ENCODE measurements around the gene COL6A1. TPM values are rescaled to one million over a fixed set of nuclear protein-coding genes. Genes with fewer than 3 reads are reported as not detected.

The COL6A1 gene
- total and polyA plus RNA-seq, 4 donors = 16.9 to 82.0 (median 35.7) TPM

DNA sequence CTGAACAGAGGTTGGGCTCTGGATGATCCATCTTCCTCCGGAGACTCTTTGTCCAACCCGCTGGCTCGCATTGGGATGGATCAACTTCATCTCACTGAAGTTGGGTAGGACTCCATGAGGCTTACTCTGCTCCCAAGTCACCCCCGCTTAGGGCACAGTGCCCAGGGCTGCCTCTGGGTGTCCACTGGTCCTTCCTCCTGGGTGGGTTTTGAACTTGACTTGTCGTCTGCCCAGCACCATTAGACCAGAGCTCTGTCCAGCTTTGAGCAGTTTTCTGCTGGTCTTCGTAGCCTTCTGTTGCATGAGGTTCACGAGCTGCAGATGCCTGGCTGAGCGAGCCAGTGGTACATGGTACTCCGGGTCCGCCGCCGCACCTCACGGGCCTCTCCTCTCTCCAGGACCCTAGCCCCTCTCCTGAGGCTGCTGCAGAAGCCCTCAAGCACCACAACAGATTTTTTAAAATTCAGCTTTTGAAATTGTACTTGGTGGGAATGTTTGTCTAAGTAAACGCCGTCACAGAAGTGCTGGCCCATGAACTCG is 33.8 kb upstream of the COL6A1 start:
- no peaks in the 10 kb centered on the region for H3K36me3 ChIP-seq (ENCODE audit: control insufficient read depth in 4 of 4, insufficient read depth in 3 of 4, low read depth in 1 of 4, low read length in 3 of 4)
- H3K4me1 ChIP-seq (ENCODE audit: control insufficient read depth in 4 of 4, insufficient read depth in 4 of 4, low read length in 3 of 4) = no peaks in the 10 kb centered on the region
- DNase-seq (ENCODE audit: low spot score) = no peak
- H3K27me3 ChIP-seq (ENCODE audit: control insufficient read depth in 4 of 4, insufficient read depth in 4 of 4, low read length in 3 of 4) = peaks cover 0 to 3% (median 2%) of the 10 kb centered on the region in 4 donors
- TF ChIP-seq TAF1 (conservative IDR thresholded peaks at IDR 0.05) (no peak), SP1 (IDR thresholded peaks at IDR 0.05) (no peak), FOXA1 (IDR thresholded peaks at IDR 0.05) (no peak), GABPA (IDR thresholded peaks at IDR 0.05 in 1 of 2, conservative IDR thresholded peaks at IDR 0.05 in 1 of 2) (no peak), EGR1 (IDR thresholded peaks at IDR 0.05; ENCODE audit: low read depth in 2 of 2) (no peak), FOXA2 (IDR thresholded peaks at IDR 0.05) (no peak), HNF4G (IDR thresholded peaks at IDR 0.05) (no peak), YY1 (IDR thresholded peaks at IDR 0.05) (no peak), RAD21 (IDR thresholded peaks at IDR 0.05) (no peak)
- TF ChIP-seq, protein P1, sequence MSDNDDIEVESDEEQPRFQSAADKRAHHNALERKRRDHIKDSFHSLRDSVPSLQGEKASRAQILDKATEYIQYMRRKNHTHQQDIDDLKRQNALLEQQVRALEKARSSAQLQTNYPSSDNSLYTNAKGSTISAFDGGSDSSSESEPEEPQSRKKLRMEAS (IDR thresholded peaks at IDR 0.05) = no peak
- TF ChIP-seq, protein P2, sequence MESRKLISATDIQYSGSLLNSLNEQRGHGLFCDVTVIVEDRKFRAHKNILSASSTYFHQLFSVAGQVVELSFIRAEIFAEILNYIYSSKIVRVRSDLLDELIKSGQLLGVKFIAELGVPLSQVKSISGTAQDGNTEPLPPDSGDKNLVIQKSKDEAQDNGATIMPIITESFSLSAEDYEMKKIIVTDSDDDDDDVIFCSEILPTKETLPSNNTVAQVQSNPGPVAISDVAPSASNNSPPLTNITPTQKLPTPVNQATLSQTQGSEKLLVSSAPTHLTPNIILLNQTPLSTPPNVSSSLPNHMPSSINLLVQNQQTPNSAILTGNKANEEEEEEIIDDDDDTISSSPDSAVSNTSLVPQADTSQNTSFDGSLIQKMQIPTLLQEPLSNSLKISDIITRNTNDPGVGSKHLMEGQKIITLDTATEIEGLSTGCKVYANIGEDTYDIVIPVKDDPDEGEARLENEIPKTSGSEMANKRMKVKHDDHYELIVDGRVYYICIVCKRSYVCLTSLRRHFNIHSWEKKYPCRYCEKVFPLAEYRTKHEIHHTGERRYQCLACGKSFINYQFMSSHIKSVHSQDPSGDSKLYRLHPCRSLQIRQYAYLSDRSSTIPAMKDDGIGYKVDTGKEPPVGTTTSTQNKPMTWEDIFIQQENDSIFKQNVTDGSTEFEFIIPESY (IDR thresholded peaks at IDR 0.05) = no peak
- TF ChIP-seq, protein P3, sequence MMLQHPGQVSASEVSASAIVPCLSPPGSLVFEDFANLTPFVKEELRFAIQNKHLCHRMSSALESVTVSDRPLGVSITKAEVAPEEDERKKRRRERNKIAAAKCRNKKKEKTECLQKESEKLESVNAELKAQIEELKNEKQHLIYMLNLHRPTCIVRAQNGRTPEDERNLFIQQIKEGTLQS (IDR thresholded peaks at IDR 0.05) = no peak
- TF ChIP-seq, protein P4, sequence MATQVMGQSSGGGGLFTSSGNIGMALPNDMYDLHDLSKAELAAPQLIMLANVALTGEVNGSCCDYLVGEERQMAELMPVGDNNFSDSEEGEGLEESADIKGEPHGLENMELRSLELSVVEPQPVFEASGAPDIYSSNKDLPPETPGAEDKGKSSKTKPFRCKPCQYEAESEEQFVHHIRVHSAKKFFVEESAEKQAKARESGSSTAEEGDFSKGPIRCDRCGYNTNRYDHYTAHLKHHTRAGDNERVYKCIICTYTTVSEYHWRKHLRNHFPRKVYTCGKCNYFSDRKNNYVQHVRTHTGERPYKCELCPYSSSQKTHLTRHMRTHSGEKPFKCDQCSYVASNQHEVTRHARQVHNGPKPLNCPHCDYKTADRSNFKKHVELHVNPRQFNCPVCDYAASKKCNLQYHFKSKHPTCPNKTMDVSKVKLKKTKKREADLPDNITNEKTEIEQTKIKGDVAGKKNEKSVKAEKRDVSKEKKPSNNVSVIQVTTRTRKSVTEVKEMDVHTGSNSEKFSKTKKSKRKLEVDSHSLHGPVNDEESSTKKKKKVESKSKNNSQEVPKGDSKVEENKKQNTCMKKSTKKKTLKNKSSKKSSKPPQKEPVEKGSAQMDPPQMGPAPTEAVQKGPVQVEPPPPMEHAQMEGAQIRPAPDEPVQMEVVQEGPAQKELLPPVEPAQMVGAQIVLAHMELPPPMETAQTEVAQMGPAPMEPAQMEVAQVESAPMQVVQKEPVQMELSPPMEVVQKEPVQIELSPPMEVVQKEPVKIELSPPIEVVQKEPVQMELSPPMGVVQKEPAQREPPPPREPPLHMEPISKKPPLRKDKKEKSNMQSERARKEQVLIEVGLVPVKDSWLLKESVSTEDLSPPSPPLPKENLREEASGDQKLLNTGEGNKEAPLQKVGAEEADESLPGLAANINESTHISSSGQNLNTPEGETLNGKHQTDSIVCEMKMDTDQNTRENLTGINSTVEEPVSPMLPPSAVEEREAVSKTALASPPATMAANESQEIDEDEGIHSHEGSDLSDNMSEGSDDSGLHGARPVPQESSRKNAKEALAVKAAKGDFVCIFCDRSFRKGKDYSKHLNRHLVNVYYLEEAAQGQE (IDR thresholded peaks at IDR 0.05) = no peak
- 91% methylated on average over 16 of the region's 16 CpGs for WGBS
- H3K9me3 ChIP-seq (ENCODE audit: control insufficient read depth in 4 of 4, low read length in 3 of 4) = no peaks in the 10 kb centered on the region
- H3K9ac ChIP-seq (ENCODE audit: low read depth in 1 of 2, low read length in 2 of 2) = no peak overlapping the region
- H3K4me3 ChIP-seq (ENCODE audit: low read depth in 1 of 3, low read length in 3 of 3) = no peak overlapping the region
- no peak overlapping the region for H3K27ac ChIP-seq (ENCODE audit: low read depth in 1 of 2, low read length in 2 of 2)

DNA sequence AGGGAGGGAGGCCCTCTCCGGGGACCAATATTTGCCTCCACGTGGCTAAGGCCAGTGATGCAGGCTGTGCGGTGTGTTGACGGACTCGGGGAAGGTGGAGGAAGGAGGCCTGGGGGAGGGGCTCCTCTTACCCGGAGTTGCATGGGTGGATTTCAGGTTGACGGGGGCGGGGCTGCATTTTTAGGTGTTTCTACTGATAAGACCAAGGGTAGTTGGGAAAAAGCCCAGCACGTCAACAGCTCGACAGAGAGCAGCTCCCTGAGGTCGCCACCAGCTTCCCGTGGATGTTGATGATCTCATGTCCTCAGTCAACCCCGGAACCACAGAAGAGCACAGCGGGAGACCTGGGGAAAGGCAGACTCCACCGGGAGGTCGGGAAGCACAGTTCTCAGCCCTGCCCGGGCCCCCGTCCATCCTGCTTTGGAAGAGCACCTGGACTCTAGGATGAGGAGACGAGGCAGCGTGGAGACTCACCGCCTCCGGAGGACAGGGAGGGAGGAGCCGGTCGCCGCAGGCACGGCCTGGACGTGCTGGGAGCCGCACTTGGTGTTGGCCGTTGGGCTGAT is 32.9 kb upstream of the COL6A1 start:
- no peak for DNase-seq (ENCODE audit: low spot score)
- H3K9me3 ChIP-seq (ENCODE audit: control insufficient read depth in 4 of 4, low read length in 3 of 4) = no peaks in the 10 kb centered on the region
- WGBS = 66% methylated on average over 29 of the region's 29 CpGs
- H3K4me3 ChIP-seq (ENCODE audit: low read depth in 1 of 3, low read length in 3 of 3) = no peak overlapping the region
- H3K9ac ChIP-seq (ENCODE audit: low read depth in 1 of 2, low read length in 2 of 2) = no peak overlapping the region
- TF ChIP-seq RXRA (IDR thresholded peaks at IDR 0.05) (no peak), FOXA1 (IDR thresholded peaks at IDR 0.05) (no peak), GABPA (IDR thresholded peaks at IDR 0.05 in 1 of 2, conservative IDR thresholded peaks at IDR 0.05 in 1 of 2) (no peak), RAD21 (IDR thresholded peaks at IDR 0.05) (no peak), TAF1 (conservative IDR thresholded peaks at IDR 0.05) (no peak), JUND (IDR thresholded peaks at IDR 0.05) (no peak), YY1 (IDR thresholded peaks at IDR 0.05) (no peak), NR2F2 (IDR thresholded peaks at IDR 0.05) (no peak), SP1 (IDR thresholded peaks at IDR 0.05) (no peak)
- TF ChIP-seq, protein P2 (IDR thresholded peaks at IDR 0.05) = no peak
- TF ChIP-seq, protein P4 (IDR thresholded peaks at IDR 0.05) = no peak
- H3K36me3 ChIP-seq (ENCODE audit: control insufficient read depth in 4 of 4, insufficient read depth in 3 of 4, low read depth in 1 of 4, low read length in 3 of 4) = no peaks in the 10 kb centered on the region
- H3K27me3 ChIP-seq (ENCODE audit: control insufficient read depth in 4 of 4, insufficient read depth in 4 of 4, low read length in 3 of 4) = peaks cover 0 to 3% (median 2%) of the 10 kb centered on the region in 4 donors
- H3K27ac ChIP-seq (ENCODE audit: low read depth in 1 of 2, low read length in 2 of 2) = no peak overlapping the region
- H3K4me1 ChIP-seq (ENCODE audit: control insufficient read depth in 4 of 4, insufficient read depth in 4 of 4, low read length in 3 of 4) = no peaks in the 10 kb centered on the region
